PC-9 (cell line): ENCODE results near the gene XRCC2.

Source experiments
- EZH2 ChIP-seq: fragments of 200-600 bp; sonication (generic); IDR thresholded peaks from 2 replicates; pipeline ENCODE4 v1.8.0; 2017; ENCODE audit warnings: antibody characterized with exemption, low read depth
- TF ChIP-seq, protein P1 (sequence below): fragments of 200-600 bp; sonication (generic); conservative IDR thresholded peaks from 2 replicates; pipeline ENCODE4 v1.6.1; 2017; ENCODE audit warnings: mixed run types, antibody characterized with exemption, mild to moderate bottlenecking, moderate library complexity

DNA sequence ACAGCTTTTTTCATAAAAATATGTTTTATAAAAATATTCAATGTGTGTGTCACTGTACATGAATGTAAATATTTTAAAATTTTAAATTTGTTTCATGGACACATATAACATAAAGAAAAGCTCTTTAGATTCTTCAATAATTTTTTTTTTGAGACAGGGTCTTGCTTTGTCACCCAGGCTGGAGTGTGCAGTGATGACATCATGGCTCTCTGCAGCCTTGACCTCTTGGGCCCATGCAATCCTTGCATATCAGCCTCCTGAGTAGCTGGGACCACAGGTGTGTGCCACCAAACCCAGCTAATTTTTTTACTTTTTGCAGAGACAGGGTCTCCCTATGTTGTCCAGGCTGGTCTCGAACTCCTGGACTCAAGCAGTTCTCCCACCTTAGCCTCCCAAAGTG lies 9.9 kb downstream of the XRCC2 start:
- TF ChIP-seq, protein P1, sequence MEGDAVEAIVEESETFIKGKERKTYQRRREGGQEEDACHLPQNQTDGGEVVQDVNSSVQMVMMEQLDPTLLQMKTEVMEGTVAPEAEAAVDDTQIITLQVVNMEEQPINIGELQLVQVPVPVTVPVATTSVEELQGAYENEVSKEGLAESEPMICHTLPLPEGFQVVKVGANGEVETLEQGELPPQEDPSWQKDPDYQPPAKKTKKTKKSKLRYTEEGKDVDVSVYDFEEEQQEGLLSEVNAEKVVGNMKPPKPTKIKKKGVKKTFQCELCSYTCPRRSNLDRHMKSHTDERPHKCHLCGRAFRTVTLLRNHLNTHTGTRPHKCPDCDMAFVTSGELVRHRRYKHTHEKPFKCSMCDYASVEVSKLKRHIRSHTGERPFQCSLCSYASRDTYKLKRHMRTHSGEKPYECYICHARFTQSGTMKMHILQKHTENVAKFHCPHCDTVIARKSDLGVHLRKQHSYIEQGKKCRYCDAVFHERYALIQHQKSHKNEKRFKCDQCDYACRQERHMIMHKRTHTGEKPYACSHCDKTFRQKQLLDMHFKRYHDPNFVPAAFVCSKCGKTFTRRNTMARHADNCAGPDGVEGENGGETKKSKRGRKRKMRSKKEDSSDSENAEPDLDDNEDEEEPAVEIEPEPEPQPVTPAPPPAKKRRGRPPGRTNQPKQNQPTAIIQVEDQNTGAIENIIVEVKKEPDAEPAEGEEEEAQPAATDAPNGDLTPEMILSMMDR: no peak
- TF ChIP-seq EZH2: no peak
